GM13976 (cell line): Measurements from ENCODE around the gene ROBO3.

Experiments used
- DNase-seq: peaks from one replicate; pipeline ENCODE4 v3.0.0; 2012; ENCODE audit warnings: low spot score
- CTCF ChIP-seq: IDR thresholded peaks from 2 replicates; pipeline ENCODE4 v1.5.1; 2012; ENCODE audit warnings: borderline replicate concordance, mild to moderate bottlenecking; ENCODE audit not compliant: insufficient read depth; ENCODE audit errors: extremely low read depth, missing control alignments, control extremely low read depth
- in situ Hi-C: fragments of 300-500 bp; cut with MboI; formaldehyde crosslinking; loops from one replicate; pipeline ENCODE4 v1.12.0; 2022; ENCODE audit warnings: low sequenced_read_pairs, mixed read lengths, inconsistent platforms; ENCODE audit not compliant: unreplicated experiment

The ROBO3 gene

DNA sequence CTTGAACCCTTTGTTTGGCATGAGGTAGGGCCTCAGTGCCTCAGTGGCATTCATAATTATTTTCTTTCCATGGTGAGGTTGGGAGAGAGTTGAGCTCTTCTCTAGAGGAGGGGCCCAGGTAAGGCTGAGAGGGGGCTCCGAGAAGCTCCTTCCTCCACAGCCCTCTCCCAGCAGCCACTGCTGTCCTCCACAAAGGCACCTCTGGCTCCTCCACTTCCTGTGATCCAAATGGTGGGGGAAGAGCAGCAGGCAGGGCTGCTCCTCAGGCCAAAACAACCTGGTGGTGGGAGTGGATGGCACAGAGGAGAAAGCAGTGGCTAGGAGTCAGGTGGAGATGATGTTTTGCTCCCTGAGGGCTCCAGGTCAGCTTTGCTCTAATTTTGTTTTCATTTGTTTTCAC, 19.1 kb downstream of the ROBO3 start:
- no peak for DNase-seq
- in situ Hi-C loops = no loop called here
- no peak for TF ChIP-seq CTCF

- no peak for TF ChIP-seq CTCF
- DNase-seq = no peak
- in situ Hi-C loops = no loop called here
These were observed 19.7 kb downstream of the ROBO3 start for GRCh38 chr11:124884869-124885479.

- no peak for TF ChIP-seq CTCF
- DNase-seq = no peak
- in situ Hi-C loops = no loop called here
These were observed 21.2 kb downstream of the ROBO3 start for GRCh38 chr11:124886476-124886875.

GRCh38 chr11:124886978-124887666, 21.9 kb downstream of the ROBO3 start:
- no peak for DNase-seq
- no peak for TF ChIP-seq CTCF
- in situ Hi-C loops = no loop called here

DNA sequence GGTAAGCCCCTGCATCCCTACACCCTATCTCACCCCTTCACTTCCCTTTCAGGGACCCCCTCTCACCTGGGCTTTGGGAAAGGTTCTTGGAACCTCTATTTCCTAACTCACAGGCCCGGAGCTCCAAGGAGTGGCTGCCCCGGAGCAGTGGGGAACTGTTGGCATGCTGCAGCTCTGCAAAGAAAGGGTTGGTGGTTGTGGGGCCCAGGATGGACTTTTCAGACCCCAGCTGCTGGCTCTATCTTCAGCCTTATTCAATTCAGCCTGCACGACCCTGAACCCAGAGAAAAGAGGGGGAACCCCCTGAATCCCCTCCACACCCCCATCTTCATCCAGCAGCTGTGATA, 22.4 kb downstream of the ROBO3 start:
- no peak for DNase-seq
- in situ Hi-C loops = no loop called here
- TF ChIP-seq CTCF = no peak

GRCh38 chr11:124889191-124890091, 24.2 kb downstream of the ROBO3 start:
- DNase-seq = no peak
- in situ Hi-C loops = no loop called here

More at GRCh38 chr11:124889191-124890091, 24.2 kb downstream of the ROBO3 start:
- TF ChIP-seq CTCF = no peak
